Measurements from ENCODE around the gene CHRNB4.

Gene CHRNB4

DNA sequence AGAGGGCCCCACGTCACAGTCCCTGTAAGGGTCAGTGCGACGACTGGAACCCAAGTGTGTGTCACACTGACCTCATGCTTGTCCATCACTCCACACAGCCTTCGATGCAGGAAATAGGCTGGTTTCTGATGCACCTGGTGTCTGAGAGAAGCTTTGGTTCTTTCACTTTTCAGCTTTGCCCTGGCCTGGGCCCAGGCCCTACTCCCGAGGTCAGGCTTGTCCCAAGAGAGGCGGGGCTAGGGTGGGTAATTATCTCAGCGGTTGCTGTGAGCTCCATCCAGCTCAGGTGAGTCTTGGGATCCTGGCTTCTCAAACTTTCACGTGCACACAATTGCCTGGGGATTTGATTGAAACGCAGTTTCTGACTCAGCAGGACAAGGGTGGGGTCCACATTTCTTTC, 19.6 kb upstream of the CHRNB4 start:
- POLR2A ChIA-PET: no interaction called here
- DNase-seq (ENCODE audit: extremely low spot score): no peak
- CTCF ChIA-PET: interaction anchor here (0.9 to 1.3 kb wide), 2 partner anchors 9 to 15 kb away, joined by 3 read pairs; no protein-coding TSS in a partner anchor
- TF ChIP-seq, protein P1, sequence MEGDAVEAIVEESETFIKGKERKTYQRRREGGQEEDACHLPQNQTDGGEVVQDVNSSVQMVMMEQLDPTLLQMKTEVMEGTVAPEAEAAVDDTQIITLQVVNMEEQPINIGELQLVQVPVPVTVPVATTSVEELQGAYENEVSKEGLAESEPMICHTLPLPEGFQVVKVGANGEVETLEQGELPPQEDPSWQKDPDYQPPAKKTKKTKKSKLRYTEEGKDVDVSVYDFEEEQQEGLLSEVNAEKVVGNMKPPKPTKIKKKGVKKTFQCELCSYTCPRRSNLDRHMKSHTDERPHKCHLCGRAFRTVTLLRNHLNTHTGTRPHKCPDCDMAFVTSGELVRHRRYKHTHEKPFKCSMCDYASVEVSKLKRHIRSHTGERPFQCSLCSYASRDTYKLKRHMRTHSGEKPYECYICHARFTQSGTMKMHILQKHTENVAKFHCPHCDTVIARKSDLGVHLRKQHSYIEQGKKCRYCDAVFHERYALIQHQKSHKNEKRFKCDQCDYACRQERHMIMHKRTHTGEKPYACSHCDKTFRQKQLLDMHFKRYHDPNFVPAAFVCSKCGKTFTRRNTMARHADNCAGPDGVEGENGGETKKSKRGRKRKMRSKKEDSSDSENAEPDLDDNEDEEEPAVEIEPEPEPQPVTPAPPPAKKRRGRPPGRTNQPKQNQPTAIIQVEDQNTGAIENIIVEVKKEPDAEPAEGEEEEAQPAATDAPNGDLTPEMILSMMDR (IDR thresholded peaks at IDR 0.05; ENCODE audit: control extremely low read depth, extremely low read depth, low read depth, missing control alignments): no peak

DNA sequence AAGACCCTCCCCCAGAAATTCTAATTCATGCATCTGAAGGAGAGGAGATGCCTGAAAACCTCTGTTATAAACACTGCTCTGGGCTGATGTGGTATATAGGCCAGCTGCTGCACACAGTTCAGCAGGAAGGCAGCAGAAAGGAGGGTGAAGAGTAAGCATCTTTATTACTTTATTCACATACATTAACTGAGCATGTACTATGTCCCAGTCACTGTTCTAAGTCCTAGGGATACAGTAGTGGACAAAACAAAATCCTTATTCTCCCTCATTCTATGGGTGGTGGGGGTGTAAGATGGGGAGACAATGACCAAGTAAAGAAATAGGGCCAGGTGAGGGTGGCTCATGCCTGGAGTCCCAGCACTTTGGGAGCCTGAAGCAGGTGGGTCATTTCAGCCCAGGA, 17.8 kb upstream of the CHRNB4 start:
- TF ChIP-seq, protein P1 (IDR thresholded peaks at IDR 0.05; ENCODE audit: control extremely low read depth, extremely low read depth, low read depth, missing control alignments): no peak
- no peak for DNase-seq (ENCODE audit: extremely low spot score)
- ChIA-PET POLR2A (no interaction called here), CTCF (interaction anchor here (1.4 kb wide), 1 partner anchor 13 kb away, joined by 5 read pairs; no protein-coding TSS in a partner anchor)

DNA sequence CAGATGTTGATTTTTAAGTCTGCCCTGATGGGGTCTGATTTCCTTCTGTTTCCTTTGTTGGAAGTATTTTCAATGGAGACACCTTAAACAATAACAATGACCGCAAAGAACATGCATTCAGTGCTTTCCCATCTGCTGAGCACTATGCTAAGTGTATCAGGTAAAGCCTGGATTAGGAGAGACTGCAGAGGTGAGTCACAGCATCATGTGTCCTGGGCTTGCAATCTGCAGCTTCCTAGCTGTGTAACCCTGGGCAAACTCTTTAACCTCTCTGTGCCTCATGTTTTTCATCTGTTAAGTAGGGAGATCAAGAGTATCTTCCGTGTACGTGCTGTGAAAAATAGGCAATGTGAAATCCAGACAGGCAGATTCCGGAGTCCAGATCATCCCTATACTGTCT, 13.3 kb upstream of the CHRNB4 start:
- ChIA-PET CTCF (interaction anchor here (0.8 to 1.2 kb wide), 2 partner anchors 9 to 12 kb away, joined by 3 read pairs; no protein-coding TSS in a partner anchor), POLR2A (no interaction called here)
- TF ChIP-seq, protein P1 (IDR thresholded peaks at IDR 0.05; ENCODE audit: control extremely low read depth, extremely low read depth, low read depth, missing control alignments): no peak
- DNase-seq (ENCODE audit: extremely low spot score): no peak

DNA sequence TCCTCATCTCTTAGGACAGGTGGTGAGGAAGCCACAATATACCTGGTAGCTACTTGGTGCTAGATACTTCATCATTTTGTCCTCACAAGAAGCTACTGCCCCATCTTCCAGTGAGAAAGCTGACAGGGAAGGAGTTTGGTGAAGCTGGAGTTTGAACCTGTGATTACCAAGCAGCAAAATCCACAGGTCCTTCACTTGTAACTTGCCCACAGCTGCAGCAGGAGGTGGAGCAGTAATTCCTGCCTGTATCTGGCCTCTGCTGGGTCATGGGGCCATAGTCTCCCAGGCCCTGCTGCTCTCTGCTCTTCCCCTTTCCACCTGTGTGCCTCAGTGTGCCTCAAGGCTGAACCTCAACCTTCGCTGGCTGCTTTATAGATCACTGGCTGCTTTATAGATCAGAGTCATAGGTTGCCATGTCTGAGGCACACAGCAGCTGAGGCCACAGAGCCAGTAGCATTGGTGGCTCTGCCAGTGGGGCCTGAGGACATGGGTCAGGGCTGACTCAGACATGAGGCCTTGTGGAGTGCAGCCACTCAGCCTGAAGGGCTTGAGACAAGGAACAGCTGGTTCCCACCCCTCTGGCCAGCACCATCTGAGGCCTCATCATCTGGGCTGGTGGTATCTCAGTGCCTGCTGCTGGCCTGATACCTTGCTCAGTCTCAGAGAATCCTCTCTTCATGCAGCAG, 11.1 kb upstream of the CHRNB4 start:
- DNase-seq (ENCODE audit: extremely low spot score): no peak
- CTCF ChIA-PET: interaction anchor here (1.0 to 2.1 kb wide), 4 partner anchors 8 to 27 kb away, joined by 3 to 8 read pairs (median 3); no protein-coding TSS in a partner anchor
- TF ChIP-seq, protein P1 (IDR thresholded peaks at IDR 0.05; ENCODE audit: control extremely low read depth, extremely low read depth, low read depth, missing control alignments): no peak
- POLR2A ChIA-PET: no interaction called here

DNA sequence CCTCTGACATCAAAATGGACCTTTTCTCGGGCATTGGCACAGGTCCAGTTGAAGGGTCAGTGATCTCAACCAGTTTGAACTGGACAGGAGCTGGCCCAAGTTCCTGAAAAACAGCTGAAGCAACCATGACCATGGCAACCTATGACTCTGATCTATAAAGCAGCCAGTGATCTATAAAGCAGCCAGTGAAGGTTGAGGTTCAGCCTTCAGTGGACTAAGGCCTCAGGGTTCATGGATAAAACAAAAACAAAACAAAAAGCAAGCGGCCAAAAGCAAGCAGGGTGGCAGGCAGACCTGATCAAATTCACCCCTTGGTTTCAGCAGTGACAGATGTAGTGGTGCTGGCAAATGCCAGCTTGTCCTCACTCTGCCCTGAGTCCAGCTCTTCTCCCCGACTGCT, 10.0 kb upstream of the CHRNB4 start:
- ChIA-PET CTCF (interaction anchor here (1.0 to 2.1 kb wide), 3 partner anchors 9 to 26 kb away, joined by 3 to 8 read pairs (median 3); no protein-coding TSS in a partner anchor), POLR2A (no interaction called here)
- DNase-seq (ENCODE audit: extremely low spot score): no peak
- TF ChIP-seq, protein P1 (IDR thresholded peaks at IDR 0.05; ENCODE audit: control extremely low read depth, extremely low read depth, low read depth, missing control alignments): no peak

DNA sequence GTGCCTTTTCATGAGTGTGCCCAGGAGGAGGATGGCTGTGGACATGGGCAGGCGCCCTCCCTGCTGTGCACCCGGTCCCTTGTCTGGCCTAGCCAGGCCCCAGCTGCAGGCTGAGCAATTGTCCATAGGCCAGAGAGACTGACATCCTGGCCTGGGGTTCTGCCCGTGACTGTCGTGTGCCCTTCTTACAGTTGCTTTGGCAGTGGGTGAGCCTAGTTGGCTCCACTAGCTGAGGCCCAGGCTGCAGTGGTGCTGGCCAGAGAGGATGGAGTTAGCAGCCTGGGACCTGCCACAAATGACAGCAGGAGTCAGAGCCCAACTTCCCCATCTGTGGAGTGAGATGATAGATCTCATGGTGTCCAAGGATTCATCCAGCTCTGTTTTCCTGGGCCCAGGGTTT, 9.0 kb upstream of the CHRNB4 start:
- CTCF ChIA-PET: interaction anchor here (1.6 kb wide), 1 partner anchor 31 kb away, joined by 3 read pairs; no protein-coding TSS in a partner anchor
- POLR2A ChIA-PET: no interaction called here
- DNase-seq (ENCODE audit: extremely low spot score): no peak
- TF ChIP-seq, protein P1 (IDR thresholded peaks at IDR 0.05; ENCODE audit: control extremely low read depth, extremely low read depth, low read depth, missing control alignments): no peak

Measured in GM10248 (cell line).